GM21423 (cell line): ENCODE measurements around the gene INSC.
A peak's percentile ranks its signal among the peaks of the same experiment; 100 is the strongest.

Source experiments
- ATAC-seq: cut with Tn5 transposase; IDR thresholded peaks from one replicate; pipeline ENCODE4 v1.9.1; 2021; ENCODE audit warnings: mild to moderate bottlenecking, moderate library complexity; ENCODE audit not compliant: unreplicated experiment

The INSC gene

DNA sequence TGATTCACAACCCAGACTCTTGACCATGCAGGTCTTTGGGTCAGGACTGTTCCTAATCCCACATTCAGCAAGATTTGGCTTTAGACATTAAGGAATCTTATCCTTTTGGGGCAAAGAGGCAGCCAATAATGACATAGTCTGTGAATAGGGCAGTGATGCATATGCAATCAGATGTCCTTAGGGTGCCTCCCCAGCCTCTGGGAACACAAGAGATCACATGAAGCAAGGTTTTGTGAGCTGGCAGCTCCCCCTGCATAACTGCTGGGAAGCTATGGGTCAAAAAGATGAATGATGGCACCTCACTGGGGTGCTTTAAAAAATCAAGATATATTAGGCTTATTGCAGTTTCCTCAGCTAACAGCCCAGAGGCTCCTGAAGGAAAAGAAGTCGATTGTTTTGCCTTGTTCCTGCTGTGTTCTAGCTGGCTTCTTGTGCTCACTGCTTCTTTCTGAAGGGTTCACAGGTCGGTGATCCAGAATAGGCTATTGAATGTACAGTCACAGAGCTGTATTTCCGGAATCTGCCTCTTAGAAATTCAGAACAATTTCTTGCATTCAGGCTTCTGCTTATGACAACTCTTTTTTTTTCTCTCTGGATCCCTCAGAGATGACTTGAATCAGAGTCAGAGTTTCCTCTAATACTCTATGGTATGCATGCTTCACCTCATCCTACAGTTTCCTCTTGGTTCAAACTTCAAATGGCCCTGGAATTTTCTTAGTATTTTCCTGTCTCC is 31.7 kb downstream of the INSC start:
- ATAC-seq = no peak

DNA sequence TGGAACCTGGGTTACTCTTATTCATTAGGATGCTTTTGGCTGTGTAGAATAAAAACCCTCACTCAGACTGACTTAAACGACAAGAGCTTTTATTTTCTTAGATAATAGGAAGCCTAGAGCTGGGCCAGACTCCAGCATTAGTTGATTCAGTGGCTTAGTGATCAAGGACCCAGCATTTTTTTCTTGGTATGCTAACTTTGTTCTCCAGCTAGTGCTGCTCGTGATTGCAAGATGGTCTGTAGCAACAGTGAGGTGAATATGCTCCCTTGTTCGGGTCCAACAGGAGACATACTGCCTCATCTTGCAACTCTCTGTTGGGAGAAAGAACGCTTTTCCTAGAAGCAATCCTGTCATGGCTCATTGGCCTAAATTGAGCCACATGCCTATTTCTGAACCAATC is 33.4 kb downstream of the INSC start:
- no peak for ATAC-seq

DNA sequence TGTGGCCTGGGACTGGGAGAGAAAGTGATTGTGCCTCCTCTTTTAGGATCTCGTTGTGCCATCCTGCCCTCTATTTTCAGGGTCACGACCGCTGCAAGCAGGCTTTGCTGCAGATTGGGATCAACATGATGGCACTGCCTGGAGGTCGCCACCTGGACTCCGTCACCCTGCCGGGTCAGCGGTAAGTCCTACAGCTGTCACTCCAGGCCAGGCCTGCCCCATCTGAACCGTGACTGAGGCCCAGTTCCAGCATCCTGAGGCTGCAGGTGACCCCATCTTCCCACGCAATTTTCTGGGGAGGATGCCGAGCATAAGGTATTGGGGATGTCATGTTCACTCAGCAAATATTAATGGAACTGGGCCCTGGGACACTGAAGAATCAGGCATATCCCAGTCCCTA is 34.3 kb downstream of the INSC start:
- ATAC-seq = no peak

DNA sequence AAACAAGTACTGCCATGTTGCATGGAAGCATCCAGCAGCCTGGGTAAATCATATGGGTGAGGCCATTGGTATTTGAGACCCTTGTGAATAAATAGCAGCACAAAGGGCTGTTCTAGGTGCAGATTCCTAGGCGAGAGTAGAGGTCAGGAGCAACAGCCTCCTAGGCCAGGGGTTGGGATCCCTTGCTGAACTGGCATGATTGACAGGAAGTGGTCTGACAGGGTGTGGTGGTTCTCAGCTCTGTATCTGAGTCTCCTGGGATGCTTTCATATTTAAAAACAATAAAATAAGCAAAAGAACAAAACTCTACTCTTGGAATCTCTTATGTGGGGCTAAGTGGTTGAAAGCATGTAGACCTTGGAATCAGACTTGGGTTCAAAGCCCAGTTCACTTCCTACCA is 35.8 kb downstream of the INSC start:
- no peak for ATAC-seq

DNA sequence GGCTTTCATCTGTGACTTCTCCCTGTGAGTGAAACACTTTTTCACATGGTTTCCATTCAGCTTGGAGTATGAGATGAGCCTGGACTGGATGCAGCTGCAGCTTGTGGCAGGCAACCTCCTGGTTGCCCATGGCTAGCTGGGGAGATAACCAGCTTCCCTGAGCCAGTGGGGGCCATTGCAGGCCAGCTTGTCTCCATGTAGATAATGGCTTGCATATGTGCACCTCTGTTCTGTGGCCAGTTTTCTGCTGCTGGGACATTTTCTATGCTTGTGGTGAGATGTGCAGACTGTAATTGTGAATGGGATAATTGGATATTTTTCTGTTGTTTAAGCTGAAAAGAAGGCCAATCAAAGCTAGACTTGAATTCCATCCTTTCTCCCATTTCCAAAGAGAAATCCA is 38.5 kb downstream of the INSC start:
- no peak for ATAC-seq

DNA sequence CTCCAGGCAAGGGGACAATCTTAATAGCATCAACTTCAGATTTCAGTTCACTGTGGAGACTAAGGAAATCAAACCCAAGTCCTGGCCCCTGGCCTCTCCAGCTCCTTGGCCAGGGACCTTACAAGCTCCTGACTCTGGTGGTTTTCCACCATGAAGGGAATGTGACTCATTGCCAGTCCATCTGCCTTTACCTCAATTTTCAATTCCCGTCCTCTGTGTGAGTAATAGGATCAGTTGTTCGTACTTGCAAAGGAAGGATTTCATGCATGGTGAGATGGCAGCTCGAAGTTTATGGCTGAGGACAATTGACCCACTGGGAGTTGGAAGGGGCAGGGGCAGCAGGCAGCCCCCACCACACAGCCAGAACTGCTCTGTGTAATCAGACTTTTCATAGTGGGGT is 42.5 kb downstream of the INSC start:
- ATAC-seq = no peak

DNA sequence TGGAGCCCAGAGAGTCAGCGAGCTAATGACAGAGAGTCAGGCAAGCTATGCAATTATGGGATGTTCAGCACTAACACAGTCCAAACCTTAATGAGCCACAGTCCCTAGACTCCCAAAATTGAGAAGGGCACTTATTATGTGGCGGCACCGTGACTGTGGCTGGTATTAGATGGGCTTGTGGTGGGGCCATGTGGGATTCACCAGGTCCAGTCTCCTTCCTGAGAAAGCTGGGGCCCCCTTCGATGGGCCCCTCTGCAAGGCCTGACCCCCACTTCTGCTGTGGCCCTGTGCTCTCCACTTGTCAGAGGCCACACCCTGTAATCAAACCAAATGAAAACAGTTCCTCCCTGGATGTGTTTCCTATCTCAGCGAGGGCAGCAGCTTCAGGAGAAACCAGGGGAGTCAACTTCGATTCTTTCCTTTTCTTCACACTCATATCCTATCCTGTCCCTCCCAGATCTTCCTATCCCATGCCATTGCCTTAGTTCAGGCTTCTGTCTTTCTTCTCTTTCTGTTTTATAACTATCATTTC is 42.9 kb downstream of the INSC start:
- ATAC-seq = no peak

DNA sequence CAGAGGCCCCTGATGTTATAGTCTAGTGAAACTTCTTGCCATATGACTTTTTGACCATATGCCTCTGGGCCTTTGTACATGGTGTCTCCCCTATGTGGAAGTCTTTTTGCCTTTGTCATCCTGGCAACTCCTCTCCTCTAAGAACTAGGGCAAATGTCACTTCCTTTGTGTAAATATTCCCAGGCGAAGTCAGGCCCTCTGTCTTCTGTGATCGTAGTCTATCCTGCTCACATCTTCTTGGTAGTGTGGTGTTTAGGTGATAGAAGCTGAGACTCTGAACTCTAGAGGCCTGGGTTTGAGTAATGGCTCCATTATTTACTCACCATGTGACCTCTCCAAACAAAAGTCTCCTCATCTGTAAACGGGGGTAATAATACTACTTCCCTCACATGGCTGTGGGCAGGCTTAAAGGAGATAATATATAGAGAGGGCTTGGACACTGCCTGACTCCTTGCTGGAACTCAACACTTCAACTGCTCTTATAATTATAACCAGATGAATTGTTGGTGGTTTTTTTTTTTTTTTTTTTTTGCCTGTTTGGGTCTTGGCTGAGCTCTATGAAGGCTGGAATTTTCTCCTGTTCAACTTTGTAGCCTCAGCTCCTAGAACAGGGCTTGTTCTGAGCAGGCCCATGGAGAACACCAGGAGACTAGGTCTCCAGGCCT is 43.8 kb downstream of the INSC start:
- no peak for ATAC-seq

DNA sequence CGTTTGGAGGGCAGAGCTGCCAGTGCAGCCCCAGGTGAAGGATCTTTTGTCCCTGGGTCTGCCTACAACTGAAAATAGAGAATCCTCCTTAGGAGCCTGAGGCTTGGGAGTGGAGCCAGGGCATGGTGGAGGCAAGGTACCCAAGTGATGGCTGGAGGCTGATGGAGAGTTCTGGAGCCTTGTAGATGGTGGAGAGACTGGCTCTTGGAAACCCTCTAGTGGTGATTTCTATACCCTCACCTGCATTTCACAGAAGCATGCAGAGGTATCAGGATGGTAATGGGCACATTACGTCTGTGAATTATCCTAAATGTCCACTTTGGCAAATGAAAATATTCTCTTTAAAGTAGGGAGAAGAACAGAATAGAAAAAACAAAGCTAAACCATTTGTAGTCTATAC is 44.4 kb downstream of the INSC start:
- peak; percentile 81 for ATAC-seq

DNA sequence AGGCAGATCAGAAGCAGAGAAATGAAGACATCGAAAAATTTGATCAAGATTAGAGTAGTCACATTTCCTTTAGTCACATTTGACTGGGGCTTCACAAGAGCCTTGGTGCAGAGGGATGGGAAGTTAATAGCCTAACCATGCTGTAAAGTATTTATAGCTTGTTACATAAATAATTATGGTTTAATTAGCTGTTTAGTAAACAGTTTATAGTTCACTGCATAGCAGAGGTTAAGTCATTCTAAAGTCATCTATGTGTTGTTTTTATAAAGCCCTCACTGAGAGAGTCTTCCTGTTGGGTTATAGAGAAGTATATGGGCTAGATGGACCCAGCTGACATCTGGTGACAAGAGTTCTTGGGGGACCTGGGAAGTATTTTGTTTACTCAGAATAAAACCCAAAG is 47.1 kb downstream of the INSC start:
- no peak for ATAC-seq

DNA sequence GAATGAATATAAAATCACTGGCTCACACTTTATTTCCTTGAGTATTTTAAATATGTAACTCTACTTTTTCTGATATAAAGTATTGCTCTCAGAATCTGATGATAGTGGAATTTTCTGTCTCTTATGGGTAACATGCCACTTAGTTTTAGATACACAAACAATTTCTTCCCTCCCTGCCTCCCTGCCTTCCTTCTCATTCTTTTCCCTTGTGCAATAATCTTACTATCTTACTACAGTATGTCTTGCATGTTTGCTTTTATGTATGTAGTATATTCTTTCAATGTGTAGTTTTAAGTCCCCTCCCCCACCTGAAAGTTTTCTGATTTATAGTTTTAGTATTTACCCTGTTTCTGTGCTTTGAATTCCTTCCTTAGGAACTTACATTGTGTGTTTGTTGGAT is 48.4 kb downstream of the INSC start:
- no peak for ATAC-seq

DNA sequence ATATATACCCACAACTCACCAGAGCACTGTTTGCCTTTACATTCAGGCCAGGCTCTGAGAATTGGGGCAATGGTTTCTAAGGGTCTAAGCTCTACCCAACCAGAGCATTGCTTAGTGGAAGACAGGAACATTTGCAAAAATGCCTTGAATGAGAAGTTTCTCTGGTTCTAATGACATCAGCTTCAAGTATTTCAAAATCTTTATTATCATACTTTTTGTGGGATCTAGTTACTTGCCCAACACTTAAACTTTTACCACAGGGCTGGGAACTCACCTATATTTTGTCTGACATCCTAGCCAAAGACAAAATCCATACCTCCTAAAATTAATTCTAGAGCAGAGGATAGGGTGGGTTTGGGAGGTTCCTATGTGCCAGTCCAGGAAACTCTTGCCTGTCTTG is 51.5 kb downstream of the INSC start:
- ATAC-seq = no peak

DNA sequence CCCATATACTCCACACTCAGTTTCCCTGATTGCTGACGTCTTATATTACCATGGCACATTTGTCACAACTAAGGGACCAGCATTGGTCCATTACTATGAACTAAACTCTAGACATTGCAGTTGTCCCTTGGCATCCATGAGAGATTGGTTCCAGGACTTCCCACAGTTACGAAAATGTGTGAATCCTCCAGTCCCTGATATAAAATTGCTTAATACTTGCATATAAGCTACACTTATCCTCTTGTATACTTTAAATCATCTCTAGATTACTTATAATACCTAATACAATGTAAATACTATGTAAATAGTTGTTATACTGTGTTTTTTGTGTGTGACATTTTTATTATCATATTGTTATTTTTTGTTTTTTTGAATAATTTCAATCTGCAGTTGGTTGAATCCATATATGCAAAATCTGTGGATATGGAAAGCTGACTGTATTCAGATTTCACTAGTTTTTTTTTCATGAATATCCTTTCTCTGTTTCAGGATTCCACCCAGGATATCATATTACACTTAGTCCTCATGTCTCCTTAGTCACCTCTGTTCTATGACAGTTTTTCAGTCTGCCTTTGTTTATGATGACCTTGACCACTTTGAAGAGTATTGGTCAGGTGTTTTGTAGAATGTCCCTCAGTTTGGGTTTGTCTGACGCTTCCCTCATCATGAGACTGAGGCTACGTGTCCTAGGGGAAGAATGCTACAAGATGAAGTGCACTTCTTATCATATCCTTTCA is 55.3 kb downstream of the INSC start:
- no peak for ATAC-seq

DNA sequence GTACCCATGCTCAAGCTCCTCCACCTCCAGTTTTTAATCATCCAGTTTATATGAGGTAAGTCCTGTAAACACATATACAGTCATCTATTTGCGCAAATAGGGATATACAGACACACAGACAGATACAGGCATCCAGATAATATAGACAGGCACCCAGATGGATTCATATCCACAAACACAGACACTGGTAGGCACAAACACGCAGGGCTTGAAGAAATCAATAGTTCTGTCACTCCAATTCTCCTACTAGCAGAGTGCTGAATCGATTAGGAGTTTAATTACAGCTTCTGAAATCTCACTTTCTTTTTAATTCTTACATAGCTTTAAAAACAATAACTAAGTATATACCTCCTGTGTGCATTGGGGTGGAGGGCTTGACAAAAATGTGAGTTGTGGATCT is 56.0 kb downstream of the INSC start:
- ATAC-seq = no peak

DNA sequence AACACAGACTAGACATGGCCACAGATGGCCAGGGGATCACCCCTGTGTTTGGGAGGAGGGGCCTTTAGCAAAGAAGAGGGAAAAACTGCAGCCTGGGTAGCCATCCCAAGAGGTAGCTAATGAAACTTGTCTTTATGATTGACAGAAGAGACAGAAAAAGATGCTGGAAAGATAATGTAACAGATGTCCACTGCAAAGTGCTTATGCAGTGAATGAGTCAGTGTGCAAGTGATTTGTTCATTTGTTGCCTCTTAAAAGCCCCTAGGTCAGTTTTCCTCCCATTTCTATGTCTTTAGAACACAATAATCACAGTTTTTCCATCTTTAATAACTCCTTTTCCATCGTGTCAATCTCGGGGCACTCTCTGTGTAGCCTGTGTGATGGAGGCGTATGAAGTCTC is 57.2 kb downstream of the INSC start:
- no peak for ATAC-seq

DNA sequence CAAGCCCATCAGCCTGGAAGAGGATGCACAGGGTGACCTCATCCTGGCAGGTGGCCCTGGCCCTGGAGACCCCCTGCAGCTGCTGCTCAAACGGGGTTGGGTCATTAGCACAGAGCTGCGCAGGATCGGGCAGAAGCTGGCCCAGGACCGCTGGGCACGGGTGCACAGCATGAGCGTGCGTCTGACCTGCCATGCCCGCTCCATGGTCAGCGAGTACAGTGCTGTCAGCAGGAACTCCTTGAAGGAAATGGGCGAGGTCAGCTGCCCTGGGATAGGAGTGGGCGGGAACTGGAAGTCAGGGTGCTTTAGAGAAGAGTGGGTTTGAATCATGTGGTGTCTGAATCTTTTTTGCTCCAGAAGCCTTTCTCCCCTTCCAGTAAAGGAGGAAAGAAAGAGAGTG is 61.1 kb downstream of the INSC start:
- no peak for ATAC-seq

DNA sequence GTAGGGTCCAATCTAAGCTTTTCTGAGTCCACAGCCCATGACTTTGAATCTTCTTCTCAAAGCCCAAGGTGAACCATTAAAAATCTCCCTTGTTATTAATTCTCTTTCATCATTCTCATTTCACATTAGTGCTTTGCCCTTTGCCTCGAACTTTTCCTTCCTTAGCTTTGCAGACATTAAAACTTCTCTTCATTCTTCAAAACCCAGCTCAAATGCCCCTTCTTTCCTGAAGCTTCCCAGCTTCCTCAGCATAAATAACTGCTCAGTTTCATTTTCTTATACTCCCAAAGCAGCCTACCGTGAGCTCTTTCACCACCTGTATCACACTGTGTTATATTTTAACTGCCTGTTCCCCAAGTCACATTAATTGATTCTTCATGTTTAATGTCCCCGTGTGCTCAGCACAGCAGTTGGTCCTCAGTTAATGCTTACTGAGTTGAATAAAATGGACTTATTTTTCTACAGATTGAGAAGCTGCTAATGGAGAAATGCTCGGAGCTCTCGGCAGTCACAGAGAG is 62.0 kb downstream of the INSC start:
- ATAC-seq = no peak

DNA sequence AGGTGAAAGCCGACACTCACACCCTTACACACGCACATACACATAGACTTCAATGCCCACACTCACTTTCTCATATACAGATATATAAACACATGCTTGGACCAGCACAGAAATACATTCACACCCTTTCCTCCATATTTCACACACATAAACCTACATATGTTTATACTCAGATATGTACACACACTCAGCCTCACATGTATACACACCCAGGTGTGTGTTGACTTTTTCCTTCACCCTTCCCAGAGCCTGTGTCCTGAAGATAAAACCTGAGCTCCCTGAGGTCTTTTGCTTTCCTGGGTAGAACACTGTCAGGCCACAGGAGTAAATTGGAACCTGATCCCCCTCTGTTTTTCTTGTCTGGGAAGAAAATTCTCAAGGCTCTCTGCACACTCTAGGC is 62.8 kb downstream of the INSC start:
- ATAC-seq = no peak

DNA sequence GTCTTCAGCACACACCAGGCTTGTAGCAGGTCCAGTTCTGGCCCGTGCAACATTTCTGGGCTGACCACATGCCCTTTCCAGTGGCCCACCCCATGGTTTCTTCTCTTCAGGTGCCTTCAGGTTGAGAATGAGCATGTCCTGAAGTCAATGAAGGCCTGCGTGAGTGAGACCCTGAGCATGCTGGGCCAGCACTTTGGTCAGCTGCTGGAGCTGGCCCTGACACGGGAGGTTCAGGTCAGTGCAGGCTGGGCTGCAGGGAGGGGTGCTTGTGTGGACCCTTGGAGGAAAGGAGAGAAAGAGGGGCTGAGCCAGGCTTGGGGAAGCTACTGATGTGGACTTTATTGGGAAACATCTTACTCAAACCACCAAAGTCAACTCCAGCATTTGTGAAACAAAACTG is 63.5 kb downstream of the INSC start:
- ATAC-seq = no peak

DNA sequence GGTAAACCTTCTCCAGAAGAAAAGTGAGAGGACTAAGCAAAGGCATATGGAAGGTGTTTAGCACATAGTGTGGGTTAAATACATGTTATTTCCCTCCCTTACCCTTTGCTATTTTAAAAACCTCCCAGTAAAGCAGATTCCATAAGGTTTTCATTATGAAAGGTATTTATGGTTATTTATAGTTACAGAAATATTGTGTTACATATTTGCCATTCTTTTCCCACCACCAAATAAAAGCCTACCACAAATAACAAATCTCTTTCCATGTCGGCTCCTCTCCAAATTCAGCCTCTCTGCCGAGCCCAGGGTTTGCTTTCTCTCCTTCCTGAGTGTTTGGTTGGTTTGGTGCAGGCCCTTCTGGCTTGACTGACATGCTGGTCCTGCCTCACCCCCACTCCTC is 64.4 kb downstream of the INSC start:
- ATAC-seq = no peak

DNA sequence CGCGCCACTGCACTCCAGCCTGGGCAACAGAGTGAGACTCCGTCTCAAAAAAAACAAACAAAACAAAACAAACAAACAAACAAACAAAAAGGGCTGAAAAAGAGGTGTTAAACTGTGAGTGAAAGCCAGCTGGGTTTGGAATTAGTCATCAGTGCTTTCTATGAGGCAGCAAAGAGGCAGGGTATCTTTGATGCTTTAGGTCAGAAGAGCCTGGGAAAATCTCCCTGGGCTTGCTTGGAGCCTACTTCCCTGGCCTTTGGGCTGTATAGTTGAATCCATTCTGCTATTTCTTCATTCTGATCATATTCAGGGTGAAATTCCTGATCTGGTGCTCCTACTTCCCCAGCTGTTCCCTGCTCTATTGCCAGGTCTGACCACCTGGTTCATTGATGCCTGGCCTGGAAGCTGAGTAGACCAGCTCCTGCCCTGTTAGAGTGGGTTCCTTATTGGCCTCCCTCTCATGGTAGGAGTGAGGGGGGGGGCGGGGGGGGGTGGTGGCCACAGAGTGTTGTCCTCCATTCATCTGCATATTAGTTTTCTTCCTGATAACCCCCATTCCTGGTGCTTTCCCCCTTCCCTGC is 65.6 kb downstream of the INSC start:
- ATAC-seq = no peak
